Psoas muscle (tissue), 8 donors: ENCODE data around the gene ROGDI. TPM values are rescaled to one million over a fixed set of nuclear protein-coding genes. Genes with fewer than 3 reads are reported as not detected.

Source experiments
- ATAC-seq, 4 donors: fragments of 200-7000 bp; cut with Tn5 transposase; one replicate each; pipeline ENCODE4 v1.9.1; 2020; ENCODE audit warnings: moderate library complexity in 3 of 4, mild to moderate bottlenecking in 2 of 4
- DNase-seq, 2 donors: peaks; one replicate each; pipeline ENCODE4 v3.0.0-alpha.2; 2020
- H3K27ac ChIP-seq: fragments of 200-600 bp; one replicate; pipeline ENCODE4 v1.8.0; 2022
- H3K27me3 ChIP-seq, 3 donors: fragments of 200-600 bp in 1 of 3; one replicate each; pipeline versions ENCODE4 v1.6.1 to v1.8.0; 2013 to 2022; ENCODE audit warnings: low read length in 2 of 3, mild to moderate bottlenecking in 2 of 3, moderate library complexity in 1 of 3; ENCODE audit not compliant: insufficient read depth in 3 of 3
- H3K36me3 ChIP-seq, 2 donors: fragments of 200-600 bp in 1 of 2; one replicate each; pipeline versions ENCODE4 v1.6.1 to v1.8.0; 2013 to 2022; ENCODE audit warnings: low read depth in 1 of 2, mild to moderate bottlenecking in 1 of 2, moderate library complexity in 1 of 2; ENCODE audit not compliant: insufficient read depth in 1 of 2
- H3K4me1 ChIP-seq: fragments of 200-600 bp; one replicate; pipeline ENCODE4 v1.8.0; 2022
- H3K4me3 ChIP-seq: fragments of 200-600 bp; one replicate; pipeline ENCODE4 v1.8.0; 2022; ENCODE audit warnings: mild to moderate bottlenecking
- H3K9me3 ChIP-seq: fragments of 200-600 bp; one replicate; pipeline ENCODE4 v1.8.0; 2022
- CTCF ChIP-seq: fragments of 200-600 bp; IDR thresholded peaks from one replicate; pipeline ENCODE4 v1.8.0; 2022; ENCODE audit warnings: antibody characterized with exemption
- WGBS, 3 donors: extraction: QIAGEN DNeasy Blood & Tissue Kit; methylation state at CpG; one replicate each; pipeline versions ENCODE4 v1.1.6 to v1.1.7; 2013; 5-methylcytosine and 5-hydroxymethylcytosine counted together
- intact Hi-C, 2 donors: fragments of 100-400 bp; cut with DNase I; formaldehyde crosslinking; loops; one replicate each; pipeline versions ENCODE4 v1.11.0 to v1.14.2; 2022
- polyA plus RNA-seq, 3 donors: library from polyadenylated mRNA; stranded (reverse); fragments of 200-250 nt; gene quantifications; one replicate each; pipeline ENCODE4 v1.2.3, GENCODE V29; 2013
- total RNA-seq, 4 donors: library from RNA; stranded (reverse); fragmentation: NEBNext Ultra II Directional in 2 of 4; extraction: Animal tissue kit (Norgen Biotek cat#: 25700) in 2 of 4; gene quantifications; one replicate each; pipeline versions ENCODE4 v1.2.1 to v1.2.4, GENCODE V29; 2021 to 2023
- donor health status: healthy with polysubstance abuse.
- donor health status: DM: no; HTN: no; CAD: no; lungs with moderate emphysema.
- donor health status: Bipolar disorder and iron deficiency.
- donor health status: healthy.
- donor health status: DM: yes; HTN: yes; CAD: no.
- donor health status: DM: no; HTN: no; CAD: no.
- donor health status: DM: no; HTN: no; CAD: no.
- donor health status: DM: yes; HTN: yes; CAD: no.

Gene ROGDI
- total and polyA plus RNA-seq, 7 donors, result 13.2 to 44.0 (median 17.3) TPM

- no peak overlapping the region for H3K27ac ChIP-seq
- H3K36me3 ChIP-seq, result peaks cover 8 to 99% of the 10 kb centered on the region in 2 donors
- H3K27me3 ChIP-seq, result no peaks in the 10 kb centered on the region
- ATAC-seq (peak in 1 of 4 donors; percentile 44), DNase-seq (no peak)
- intact Hi-C loops, result no loop called here
- H3K9me3 ChIP-seq, result no peaks in the 10 kb centered on the region
- no peak overlapping the region for H3K4me3 ChIP-seq
- WGBS, 3 donors, result 58 to 79% (median 64%) methylated on average over 6 of the region's 6 CpGs
- TF ChIP-seq CTCF, result no peak
- peaks cover 10% of the 10 kb centered on the region for H3K4me1 ChIP-seq
These were observed 18.2 kb upstream of the ROGDI start for GRCh38 chr16:4820652-4821051.

GRCh38 chr16:4814542-4815173 is 12.2 kb upstream of the ROGDI start:
- Histone ChIP-seq H3K27ac (peak overlapping the region; percentile 67), H3K4me3 (peak overlapping the region; percentile 24), H3K36me3 (peaks cover 2 to 99% of the 10 kb centered on the region in 2 donors), H3K9me3 (no peaks in the 10 kb centered on the region), H3K4me1 (peaks cover 21% of the 10 kb centered on the region), H3K27me3 (no peaks in the 10 kb centered on the region)
- intact Hi-C loops, result no loop called here
- WGBS, 3 donors, result 39 to 63% (median 44%) methylated on average over 16 of the region's 16 CpGs
- DNase-seq (peak in 1 of 2 donors; percentile 79), ATAC-seq (peak; percentile 73 to 82 (median 78))
- no peak for TF ChIP-seq CTCF

- DNase-seq, result no peak
- Histone ChIP-seq H3K4me1 (peaks cover 21% of the 10 kb centered on the region), H3K9me3 (no peaks in the 10 kb centered on the region), H3K27ac (peak overlapping the region; percentile 67), H3K27me3 (no peaks in the 10 kb centered on the region), H3K4me3 (peak overlapping the region; percentile 24), H3K36me3 (peaks cover 0 to 99% of the 10 kb centered on the region in 2 donors)
- peak; percentile 73 to 91 (median 82) for ATAC-seq
- TF ChIP-seq CTCF, result no peak
- intact Hi-C loops, result no loop called here
These were observed 11.6 kb upstream of the ROGDI start for GRCh38 chr16:4814046-4814445.

GRCh38 chr16:4813251-4814003 is 11.0 kb upstream of the ROGDI start:
- Histone ChIP-seq H3K27me3 (no peaks in the 10 kb centered on the region), H3K9me3 (no peaks in the 10 kb centered on the region), H3K4me1 (peaks cover 21% of the 10 kb centered on the region), H3K27ac (peak overlapping the region; percentile 67), H3K4me3 (no peak overlapping the region), H3K36me3 (peaks cover 0 to 100% of the 10 kb centered on the region in 2 donors)
- DNase-seq, result no peak
- WGBS, 3 donors, result 81 to 91% (median 84%) methylated on average over 16 of the region's 16 CpGs
- ATAC-seq, result peak in 3 of 4 donors; percentile 21 to 47 (median 45)
- no peak for TF ChIP-seq CTCF
- intact Hi-C loops, result no loop called here
